Hepatocyte (in vitro differentiated cells): Measurements from ENCODE around the gene DUSP16. TPM values are rescaled to one million over a fixed set of nuclear protein-coding genes. Genes with fewer than 3 reads are reported as not detected.
A peak's percentile ranks its signal among the peaks of the same experiment; 100 is the strongest.

Experiments used
- DNase-seq: peaks from one replicate; pipeline ENCODE4 v3.0.0-alpha.2; 2016; ENCODE audit warnings: low spot score
- H2AFZ ChIP-seq: fragments of 200-600 bp; sonication (generic); 2 replicates; pipeline ENCODE4 v1.6.0; 2016; ENCODE audit warnings: antibody characterized with exemption, mild to moderate bottlenecking
- H3K27ac ChIP-seq: fragments of 200-600 bp; sonication (generic); 2 replicates; pipeline ENCODE4 v1.5.1; 2016; ENCODE audit warnings: mild to moderate bottlenecking
- H3K27me3 ChIP-seq: fragments of 200-600 bp; sonication (generic); 2 replicates; pipeline ENCODE4 v1.6.1; 2016
- H3K36me3 ChIP-seq: fragments of 200-600 bp; sonication (generic); replicated peaks from 2 replicates; pipeline ENCODE4 v1.5.1; 2016; ENCODE audit warnings: low read depth; ENCODE audit not compliant: insufficient read depth
- H3K4me1 ChIP-seq: fragments of 200-600 bp; sonication (generic); 2 replicates; pipeline ENCODE4 v1.5.1; 2016; ENCODE audit warnings: mild to moderate bottlenecking, moderate library complexity; ENCODE audit not compliant: insufficient read depth
- H3K4me2 ChIP-seq: fragments of 200-600 bp; sonication (generic); 2 replicates; pipeline ENCODE4 v1.6.0; 2016
- H3K4me3 ChIP-seq: fragments of 200-600 bp; sonication (generic); 2 replicates; pipeline ENCODE4 v1.5.1; 2016; ENCODE audit warnings: mild to moderate bottlenecking
- H3K79me2 ChIP-seq: fragments of 200-600 bp; sonication (generic); 2 replicates; pipeline ENCODE4 v1.6.0; 2017; ENCODE audit warnings: mild to moderate bottlenecking
- H3K9me2 ChIP-seq: fragments of 200-600 bp; sonication (generic); replicated peaks from 2 replicates; pipeline ENCODE4 v1.6.0; 2017; ENCODE audit warnings: mild to moderate bottlenecking; ENCODE audit not compliant: insufficient read depth
- H3K9me3 ChIP-seq: fragments of 200-600 bp; sonication (generic); 2 replicates; pipeline ENCODE4 v1.5.1; 2016; ENCODE audit warnings: low read depth, mild to moderate bottlenecking
- H4K20me1 ChIP-seq: fragments of 200-600 bp; sonication (generic); 2 replicates; pipeline ENCODE4 v1.6.0; 2016; ENCODE audit warnings: mild to moderate bottlenecking; ENCODE audit not compliant: insufficient read depth, poor library complexity, severe bottlenecking
- EZH2 ChIP-seq: fragments of 200-600 bp; sonication (generic); IDR thresholded peaks from 2 replicates; pipeline ENCODE4 v1.6.1; 2016; ENCODE audit warnings: antibody characterized with exemption, mild to moderate bottlenecking, borderline replicate concordance
- EZH2phosphoT487 ChIP-seq: fragments of 200-600 bp; sonication (generic); IDR thresholded peaks from one replicate; pipeline ENCODE4 v1.6.1; 2018; ENCODE audit warnings: antibody characterized with exemption, mild to moderate bottlenecking, low read depth, moderate library complexity; ENCODE audit not compliant: unreplicated experiment, severe bottlenecking
- WGBS: methylation state at CpG from one replicate; pipeline ENCODE4 v1.1.6; 2016; ENCODE audit warnings: low lambda C conversion rate; ENCODE audit errors: missing lambda C conversion rate; 5-methylcytosine and 5-hydroxymethylcytosine counted together
- polyA plus RNA-seq: library from polyadenylated mRNA; unstranded; fragments of >200 nt; fragmentation: Nextera tagmentation; extraction: Ambion mirVana; gene quantifications from 2 replicates; pipeline ENCODE4 v1.2.1, GENCODE V29; 2016
- total RNA-seq: library from RNA; depleted of rRNA; stranded (reverse); fragments of >200 nt; gene quantifications from 2 replicates; pipeline ENCODE4 v1.2.3, GENCODE V29; 2014
- TF ChIP-seq, protein P1 (sequence below): fragments of 200-600 bp; sonication (generic); IDR thresholded peaks from 2 replicates; pipeline ENCODE4 v1.5.1; 2016; ENCODE audit warnings: antibody characterized with exemption, mild to moderate bottlenecking; ENCODE audit not compliant: poor library complexity

Gene DUSP16
- total and polyA plus RNA-seq, 2 experiments from 2014 or later = 13.4 to 74.1 TPM

DNA sequence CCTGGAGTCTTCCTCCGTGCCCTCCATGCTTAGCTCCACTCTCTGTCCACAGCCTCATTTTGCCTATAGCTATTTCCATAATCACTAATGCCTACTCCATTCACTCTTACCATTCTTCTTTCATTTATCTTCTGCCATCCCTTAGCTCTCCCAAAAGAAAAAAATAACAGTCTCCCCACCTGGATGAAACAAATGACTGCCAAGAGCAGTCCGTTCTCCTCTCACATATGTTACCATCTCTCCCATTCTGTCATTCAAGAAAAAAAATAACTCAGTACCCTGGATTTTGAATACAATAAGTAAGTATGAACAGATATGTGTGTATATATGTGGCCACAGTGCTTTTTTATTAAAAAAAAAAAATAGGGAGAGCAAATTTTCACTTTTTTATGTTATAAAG is 13.2 kb downstream of the DUSP16 start:
- Histone ChIP-seq H3K27me3 (no peaks in the 10 kb centered on the region), H2AFZ (no peak overlapping the region), H3K4me3 (no peak overlapping the region), H3K9me2 (no peaks in the 10 kb centered on the region), H3K36me3 (no peaks in the 10 kb centered on the region), H3K9me3 (no peaks in the 10 kb centered on the region), H3K27ac (no peak overlapping the region), H3K4me2 (no peak overlapping the region), H4K20me1 (no peaks in the 10 kb centered on the region), H3K79me2 (peaks cover 97% of the 10 kb centered on the region), H3K4me1 (no peaks in the 10 kb centered on the region)
- 100% methylated on average over 2 of the region's 2 CpGs for WGBS
- TF ChIP-seq, protein P1, sequence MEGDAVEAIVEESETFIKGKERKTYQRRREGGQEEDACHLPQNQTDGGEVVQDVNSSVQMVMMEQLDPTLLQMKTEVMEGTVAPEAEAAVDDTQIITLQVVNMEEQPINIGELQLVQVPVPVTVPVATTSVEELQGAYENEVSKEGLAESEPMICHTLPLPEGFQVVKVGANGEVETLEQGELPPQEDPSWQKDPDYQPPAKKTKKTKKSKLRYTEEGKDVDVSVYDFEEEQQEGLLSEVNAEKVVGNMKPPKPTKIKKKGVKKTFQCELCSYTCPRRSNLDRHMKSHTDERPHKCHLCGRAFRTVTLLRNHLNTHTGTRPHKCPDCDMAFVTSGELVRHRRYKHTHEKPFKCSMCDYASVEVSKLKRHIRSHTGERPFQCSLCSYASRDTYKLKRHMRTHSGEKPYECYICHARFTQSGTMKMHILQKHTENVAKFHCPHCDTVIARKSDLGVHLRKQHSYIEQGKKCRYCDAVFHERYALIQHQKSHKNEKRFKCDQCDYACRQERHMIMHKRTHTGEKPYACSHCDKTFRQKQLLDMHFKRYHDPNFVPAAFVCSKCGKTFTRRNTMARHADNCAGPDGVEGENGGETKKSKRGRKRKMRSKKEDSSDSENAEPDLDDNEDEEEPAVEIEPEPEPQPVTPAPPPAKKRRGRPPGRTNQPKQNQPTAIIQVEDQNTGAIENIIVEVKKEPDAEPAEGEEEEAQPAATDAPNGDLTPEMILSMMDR = no peak
- TF ChIP-seq EZH2 (no peak), EZH2phosphoT487 (no peak)
- DNase-seq = no peak

DNA sequence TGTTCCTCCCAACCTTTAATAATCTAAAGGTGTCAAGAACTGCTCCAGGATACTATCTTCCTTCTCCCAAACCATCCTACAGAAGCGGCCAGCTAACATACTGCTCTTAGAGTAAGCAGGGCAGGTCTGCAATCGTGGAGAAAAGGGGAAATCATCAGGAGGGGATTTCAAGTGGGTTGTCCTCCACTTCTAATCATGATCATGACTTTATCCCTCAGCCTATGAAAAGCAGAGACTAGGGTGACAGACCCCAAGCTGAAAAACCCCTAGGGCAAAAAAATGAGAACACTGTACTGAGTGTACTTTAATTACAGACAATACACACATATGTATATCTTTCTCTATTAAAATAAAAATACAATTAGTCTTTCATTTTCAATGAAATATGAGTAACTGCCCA is 13.9 kb downstream of the DUSP16 start:
- H3K27ac ChIP-seq = no peak overlapping the region
- H3K9me2 ChIP-seq = no peaks in the 10 kb centered on the region
- TF ChIP-seq, protein P1 = no peak
- TF ChIP-seq EZH2 (no peak), EZH2phosphoT487 (no peak)
- no peak overlapping the region for H2AFZ ChIP-seq
- no peaks in the 10 kb centered on the region for H3K36me3 ChIP-seq
- no peaks in the 10 kb centered on the region for H3K4me1 ChIP-seq
- peaks cover 97% of the 10 kb centered on the region for H3K79me2 ChIP-seq
- H3K4me2 ChIP-seq = no peak overlapping the region
- H3K4me3 ChIP-seq = no peak overlapping the region
- WGBS = 87% methylated on average over 2 of the region's 2 CpGs
- H3K9me3 ChIP-seq = no peaks in the 10 kb centered on the region
- no peaks in the 10 kb centered on the region for H3K27me3 ChIP-seq
- no peaks in the 10 kb centered on the region for H4K20me1 ChIP-seq
- no peak for DNase-seq

GRCh38 chr12:12546314-12546772 is 16.3 kb downstream of the DUSP16 start:
- H3K79me2 ChIP-seq = peaks cover 97% of the 10 kb centered on the region
- no peaks in the 10 kb centered on the region for H3K36me3 ChIP-seq
- peak overlapping the region; percentile 21 for H3K27ac ChIP-seq
- no peaks in the 10 kb centered on the region for H3K9me3 ChIP-seq
- peak; percentile 63 for DNase-seq
- no peak overlapping the region for H2AFZ ChIP-seq
- no peak overlapping the region for H3K4me2 ChIP-seq
- no peaks in the 10 kb centered on the region for H3K27me3 ChIP-seq
- WGBS = 74% methylated on average over 1 of the region's 1 CpG
- no peak overlapping the region for H3K4me3 ChIP-seq
- no peaks in the 10 kb centered on the region for H3K9me2 ChIP-seq
- H4K20me1 ChIP-seq = no peaks in the 10 kb centered on the region
- TF ChIP-seq EZH2 = no peak
- no peak for TF ChIP-seq EZH2phosphoT487
- TF ChIP-seq, protein P1 = no peak
- H3K4me1 ChIP-seq = no peaks in the 10 kb centered on the region

DNA sequence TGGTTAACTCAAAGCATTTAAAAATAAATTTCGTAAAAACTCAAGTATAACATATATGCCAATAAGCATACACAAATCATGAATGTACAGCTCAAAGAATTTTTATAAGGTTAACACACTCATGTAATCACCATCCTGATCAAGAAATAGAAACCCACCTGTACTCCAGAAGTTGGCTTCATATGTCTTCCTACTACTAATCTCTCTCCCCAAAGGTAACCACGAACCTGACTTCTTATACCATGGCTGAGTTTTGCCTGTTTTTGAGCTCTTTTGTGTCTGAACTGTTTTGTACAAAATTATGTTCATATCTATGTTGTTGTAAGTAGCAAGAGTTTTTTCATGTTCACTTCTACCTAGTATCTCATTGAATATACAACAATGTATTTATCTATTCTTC is 18.7 kb downstream of the DUSP16 start:
- H3K36me3 ChIP-seq = no peaks in the 10 kb centered on the region
- TF ChIP-seq, protein P1 = no peak
- TF ChIP-seq EZH2 = no peak
- no peak for TF ChIP-seq EZH2phosphoT487
- H4K20me1 ChIP-seq = no peaks in the 10 kb centered on the region
- H3K9me3 ChIP-seq = no peaks in the 10 kb centered on the region
- peaks cover 2% of the 10 kb centered on the region for H3K4me1 ChIP-seq
- no peak overlapping the region for H3K4me2 ChIP-seq
- peaks cover 92% of the 10 kb centered on the region for H3K79me2 ChIP-seq
- H3K4me3 ChIP-seq = no peak overlapping the region
- no peak for DNase-seq
- no peak overlapping the region for H2AFZ ChIP-seq
- H3K9me2 ChIP-seq = no peaks in the 10 kb centered on the region
- no peaks in the 10 kb centered on the region for H3K27me3 ChIP-seq
- 97% methylated on average over 2 of the region's 2 CpGs for WGBS
- no peak overlapping the region for H3K27ac ChIP-seq
